Astrocyte (in vitro differentiated cells and primary cell): ENCODE measurements around the gene CRY2.

ENCODE experiments used
- EZH2 ChIP-seq: IDR thresholded peaks from 2 replicates; pipeline ENCODE4 v1.6.1; 2012; ENCODE audit warnings: mild to moderate bottlenecking, low read length, inconsistent platforms; ENCODE audit not compliant: insufficient read depth
- TF ChIP-seq, protein P1 (sequence below): IDR thresholded peaks from 2 replicates; pipeline ENCODE4 v1.5.1; 2011; ENCODE audit warnings: low read depth, mild to moderate bottlenecking, inconsistent platforms, low read length, moderate library complexity; ENCODE audit not compliant: insufficient read depth

DNA sequence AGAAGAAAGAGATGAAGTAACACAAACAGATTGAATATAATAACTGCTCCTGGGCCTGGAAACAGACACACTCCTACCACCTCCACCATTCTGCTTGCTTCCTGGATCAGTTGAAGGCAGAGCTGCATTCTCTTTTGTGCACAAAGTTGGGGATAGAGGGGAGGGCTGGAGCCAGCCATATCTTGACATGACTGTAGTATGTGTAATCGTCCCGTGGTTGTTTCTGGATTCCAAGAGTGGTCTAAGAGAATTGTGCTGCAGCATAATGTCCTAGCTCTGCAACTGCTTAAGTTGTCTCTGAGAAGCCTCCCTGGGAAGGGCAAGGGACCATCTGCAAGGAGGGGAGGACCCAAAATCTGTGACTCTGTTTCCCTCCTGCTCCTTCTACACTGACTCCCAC is 3.2 kb downstream of the CRY2 start:
- no peak for TF ChIP-seq EZH2
- TF ChIP-seq, protein P1, sequence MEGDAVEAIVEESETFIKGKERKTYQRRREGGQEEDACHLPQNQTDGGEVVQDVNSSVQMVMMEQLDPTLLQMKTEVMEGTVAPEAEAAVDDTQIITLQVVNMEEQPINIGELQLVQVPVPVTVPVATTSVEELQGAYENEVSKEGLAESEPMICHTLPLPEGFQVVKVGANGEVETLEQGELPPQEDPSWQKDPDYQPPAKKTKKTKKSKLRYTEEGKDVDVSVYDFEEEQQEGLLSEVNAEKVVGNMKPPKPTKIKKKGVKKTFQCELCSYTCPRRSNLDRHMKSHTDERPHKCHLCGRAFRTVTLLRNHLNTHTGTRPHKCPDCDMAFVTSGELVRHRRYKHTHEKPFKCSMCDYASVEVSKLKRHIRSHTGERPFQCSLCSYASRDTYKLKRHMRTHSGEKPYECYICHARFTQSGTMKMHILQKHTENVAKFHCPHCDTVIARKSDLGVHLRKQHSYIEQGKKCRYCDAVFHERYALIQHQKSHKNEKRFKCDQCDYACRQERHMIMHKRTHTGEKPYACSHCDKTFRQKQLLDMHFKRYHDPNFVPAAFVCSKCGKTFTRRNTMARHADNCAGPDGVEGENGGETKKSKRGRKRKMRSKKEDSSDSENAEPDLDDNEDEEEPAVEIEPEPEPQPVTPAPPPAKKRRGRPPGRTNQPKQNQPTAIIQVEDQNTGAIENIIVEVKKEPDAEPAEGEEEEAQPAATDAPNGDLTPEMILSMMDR: no peak
